ENCODE measurements around the gene HENMT1. TPM values are rescaled to one million over a fixed set of nuclear protein-coding genes. Genes with fewer than 3 reads are reported as not detected.

Gene HENMT1
- total RNA-seq, 1 donor from 2014 or later: 1.3 TPM

DNA sequence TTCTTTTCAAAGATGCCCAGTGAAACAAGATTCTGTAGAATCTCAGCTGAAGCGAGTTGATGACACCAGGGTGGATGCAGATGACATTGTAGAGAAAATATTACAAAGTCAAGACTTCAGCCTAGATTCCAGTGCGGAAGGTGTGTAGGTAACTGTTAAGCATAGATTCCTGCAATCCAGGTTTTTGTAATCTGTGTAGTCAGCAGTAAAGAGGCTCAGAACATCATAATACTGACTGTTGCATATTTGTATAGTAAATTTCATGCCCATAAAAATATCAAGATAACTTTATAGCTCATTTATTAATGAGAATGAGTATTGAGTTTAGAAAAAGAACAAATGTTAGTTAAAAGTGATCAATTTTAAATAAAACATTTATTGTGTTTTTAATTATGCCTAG, 32.2 kb downstream of the HENMT1 start:
- DNase-seq (ENCODE audit: low read depth, low spot score): no peak

DNA sequence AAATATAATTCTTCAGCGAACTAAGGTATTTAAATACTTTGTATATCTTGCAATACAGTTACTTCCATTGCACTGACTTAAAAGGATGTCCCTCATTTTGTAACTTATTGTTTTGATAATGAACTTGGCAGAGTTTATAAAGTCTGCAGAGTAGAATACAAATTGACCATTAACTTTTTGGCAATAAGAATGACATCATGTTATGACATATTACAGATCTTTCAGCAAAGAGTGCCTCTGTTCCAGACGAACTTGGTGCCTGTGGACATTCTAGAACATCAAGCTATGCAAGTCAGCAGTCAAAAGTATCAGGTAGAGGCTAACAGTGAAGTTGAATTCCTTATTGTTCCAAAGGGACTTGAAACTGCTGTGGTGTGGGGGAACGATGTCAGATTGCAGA, 32.9 kb downstream of the HENMT1 start:
- DNase-seq (ENCODE audit: low read depth, low spot score): no peak

DNA sequence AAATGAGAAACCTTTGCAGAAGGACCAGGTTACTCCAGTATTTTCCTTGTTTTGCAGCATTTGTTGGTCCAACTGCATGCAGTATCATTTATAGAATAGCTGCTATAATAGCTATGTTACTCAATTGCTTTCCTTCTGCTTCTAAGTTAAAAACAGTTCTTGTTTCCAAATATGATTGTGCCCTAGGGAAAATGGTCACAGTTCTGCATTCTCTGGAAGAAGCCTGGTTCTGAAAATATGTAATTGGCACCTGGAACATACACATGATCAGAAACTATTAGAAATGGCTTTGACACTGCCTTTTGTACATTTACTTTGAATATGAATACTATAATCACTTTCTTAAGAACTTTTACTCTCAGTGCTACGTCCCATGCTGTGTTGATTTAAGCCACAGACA, 33.6 kb downstream of the HENMT1 start:
- no peak for DNase-seq (ENCODE audit: low read depth, low spot score)

GRCh38 chr1:108624069-108624468, 36.8 kb downstream of the HENMT1 start:
- DNase-seq (ENCODE audit: low read depth, low spot score): no peak

- no peak for DNase-seq (ENCODE audit: low read depth, low spot score)
These were observed 43.2 kb downstream of the HENMT1 start for GRCh38 chr1:108617724-108618056.

GRCh38 chr1:108617008-108617723, 43.7 kb downstream of the HENMT1 start:
- DNase-seq (ENCODE audit: low read depth, low spot score): no peak

GRCh38 chr1:108615544-108615943, 45.3 kb downstream of the HENMT1 start:
- DNase-seq (ENCODE audit: low read depth, low spot score): no peak

DNA sequence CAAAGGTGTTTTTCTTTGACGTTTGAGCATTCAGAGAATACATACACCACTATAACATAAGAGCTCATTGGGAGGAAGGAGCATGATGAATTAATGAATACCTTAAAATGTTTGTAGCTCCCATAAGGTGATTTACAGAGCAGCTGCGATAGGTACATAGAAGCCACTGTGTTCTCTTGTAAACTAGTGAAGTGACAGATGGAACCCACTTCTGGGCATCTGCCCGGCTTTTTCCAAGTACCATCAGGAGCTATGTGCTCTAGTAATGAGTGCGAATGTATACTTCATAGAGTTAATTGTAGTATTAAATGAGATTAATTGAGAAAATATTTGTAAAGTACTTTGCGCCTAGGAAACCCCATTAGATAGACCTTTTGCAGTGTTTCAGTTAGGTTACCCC, 48.4 kb downstream of the HENMT1 start:
- DNase-seq (ENCODE audit: low read depth, low spot score): no peak

DNA sequence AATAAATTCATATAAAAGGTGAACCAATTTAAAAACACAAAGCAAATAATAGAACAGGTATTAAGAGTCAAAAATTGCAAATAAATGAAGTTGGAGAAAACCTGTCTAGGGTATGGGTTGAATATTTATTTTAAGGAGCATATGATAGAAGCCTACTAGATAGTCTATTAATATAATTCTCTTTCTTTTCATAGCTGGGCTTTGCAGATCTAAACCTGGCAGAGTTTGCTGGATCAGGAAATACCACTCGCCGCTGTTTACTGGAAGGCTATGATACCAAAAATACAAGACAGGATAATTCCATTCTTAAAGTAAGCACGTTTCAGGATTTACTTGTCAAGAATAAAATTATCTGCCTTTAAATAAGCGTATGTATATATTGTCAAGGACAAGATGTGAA, 48.9 kb downstream of the HENMT1 start:
- no peak for DNase-seq (ENCODE audit: low read depth, low spot score)

GRCh38 chr1:108610073-108610472, 50.8 kb downstream of the HENMT1 start:
- DNase-seq (ENCODE audit: low read depth, low spot score): no peak

GRCh38 chr1:108609483-108610049, 51.3 kb downstream of the HENMT1 start:
- no peak for DNase-seq (ENCODE audit: low read depth, low spot score)

- DNase-seq (ENCODE audit: low read depth, low spot score): no peak
These were observed 54.4 kb downstream of the HENMT1 start for GRCh38 chr1:108606478-108606877.

GRCh38 chr1:108605633-108606032, 55.3 kb downstream of the HENMT1 start:
- no peak for DNase-seq (ENCODE audit: low read depth, low spot score)

DNA sequence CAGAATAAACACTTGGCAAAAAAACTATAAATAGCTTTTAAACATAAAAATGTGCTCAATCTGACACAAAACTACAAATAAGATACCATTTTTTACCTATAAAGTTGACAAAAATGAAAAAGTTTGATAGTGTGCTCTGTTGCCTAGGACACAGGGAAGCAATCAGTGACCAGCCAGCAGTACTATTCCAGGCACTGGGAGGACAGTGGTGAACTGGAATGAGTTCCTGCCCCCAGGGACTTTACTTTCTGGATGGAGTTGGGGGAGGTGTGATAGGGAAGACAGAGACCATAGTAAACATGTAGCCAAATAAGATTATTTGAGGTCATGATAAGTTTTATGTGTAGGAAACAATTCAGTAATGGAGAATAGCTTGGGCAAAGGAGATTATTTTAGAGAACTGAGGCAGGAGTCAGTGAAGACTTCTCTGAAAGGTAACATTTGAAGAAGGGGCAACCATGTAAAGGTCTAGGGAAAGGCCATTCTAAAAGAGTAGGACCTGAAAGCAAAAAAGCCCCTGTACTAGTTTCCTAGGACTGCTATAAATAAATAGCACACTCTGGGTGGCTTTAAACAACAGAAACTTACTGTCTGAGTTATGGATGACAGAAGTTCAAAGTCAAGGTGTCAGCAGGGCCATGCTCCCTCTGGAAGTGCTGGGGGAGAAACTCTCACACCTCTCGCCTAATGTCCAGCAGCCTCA, 59.0 kb downstream of the HENMT1 start:
- no peak for DNase-seq (ENCODE audit: low read depth, low spot score)

DNA sequence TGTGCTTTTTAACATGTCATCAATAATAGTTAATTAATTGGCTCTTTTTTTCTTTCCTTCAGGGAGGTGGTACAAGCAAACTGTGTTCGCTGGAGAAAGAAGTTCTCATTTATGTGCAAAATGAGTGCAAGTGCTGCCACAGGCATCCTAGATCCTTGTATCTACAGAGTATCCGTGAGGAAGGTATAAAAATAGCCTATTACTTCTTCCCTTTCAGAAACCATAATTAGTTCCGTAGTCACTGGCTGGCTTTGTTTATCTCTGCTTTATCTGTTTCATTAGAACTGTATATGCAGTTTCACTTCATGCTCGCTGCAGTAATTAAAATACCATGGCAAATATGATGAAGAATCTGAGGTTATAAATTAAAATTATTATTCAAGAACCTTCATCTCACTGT, 60.4 kb downstream of the HENMT1 start:
- DNase-seq (ENCODE audit: low read depth, low spot score): no peak

DNA sequence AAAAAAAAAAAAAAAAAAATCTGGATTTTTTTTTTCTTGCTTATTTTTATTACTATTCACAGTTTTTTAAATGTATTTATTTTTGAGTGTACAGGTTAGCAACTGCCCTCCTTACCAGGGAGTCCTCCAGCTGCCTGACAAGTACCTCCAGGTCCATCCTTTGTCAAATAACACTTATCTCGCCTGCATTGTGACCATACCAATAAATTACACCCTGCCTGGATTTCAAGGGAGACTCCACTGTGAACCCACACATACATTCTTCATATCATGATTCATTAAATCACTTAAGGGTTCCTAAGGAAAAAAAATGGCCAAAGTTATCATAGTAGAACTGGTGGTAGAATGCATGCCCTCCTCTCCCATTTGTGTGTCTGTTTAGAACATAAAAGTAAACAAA, 62.6 kb downstream of the HENMT1 start:
- no peak for DNase-seq (ENCODE audit: low read depth, low spot score)

Other genes starting within 250 kb of the HENMT1 start
- gene NBPF6, start 210.8 kb downstream of the HENMT1 start, total RNA-seq: not detected in 2 replicates
- 4.3 TPM in 2 replicates for gene EEIG2, start 101.0 kb downstream of the HENMT1 start, total RNA-seq
- gene PRPF38B, start 31.2 kb upstream of the HENMT1 start, total RNA-seq: 12.9 and 16.4 TPM in 2 replicates
- 0.04 and 0.07 TPM in 2 replicates for gene FNDC7, start 51.8 kb upstream of the HENMT1 start, total RNA-seq
- 42.1 and 48.1 TPM in 2 replicates for gene STXBP3, start 85.6 kb upstream of the HENMT1 start, total RNA-seq
- gene AKNAD1, start 196.0 kb upstream of the HENMT1 start, total RNA-seq: not detected in 2 replicates
- gene GPSM2, start 215.9 kb upstream of the HENMT1 start, total RNA-seq: 15.2 and 27.4 TPM in 2 replicates

Data from pulmonary artery endothelial cell (primary cell).